ENCODE results near the gene OBP2B.
"Not testable (repeated sequence)": the region's sequence is repeated elsewhere in the genome, so short reads cannot be mapped to it uniquely, and the experiment has no call there.

OBP2B gene

DNA sequence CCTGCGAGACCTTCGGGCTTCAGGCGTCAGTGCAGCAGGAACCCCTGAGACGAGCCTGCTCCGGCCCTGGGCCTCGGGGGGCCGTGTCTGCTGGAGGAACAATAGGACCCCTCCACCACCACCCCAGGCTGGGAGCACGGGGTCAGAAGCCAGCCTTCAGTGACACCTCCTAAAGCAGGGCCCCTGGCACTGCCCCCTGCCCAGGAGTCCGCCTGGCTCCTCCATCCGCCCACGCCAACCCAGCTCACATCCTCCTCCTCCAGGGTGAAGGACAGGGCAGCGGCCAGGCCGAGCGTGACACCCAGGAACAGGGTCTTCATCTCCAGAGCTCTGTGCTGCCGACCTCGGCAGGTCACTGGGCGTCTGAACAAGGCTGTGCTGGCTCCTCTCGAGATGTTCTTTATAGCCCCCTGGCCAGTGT lies at the start of gene OBP2B:
Gene OBP2B (minus strand): TSS at position 371 of the 421 bp plus-strand sequence. CDS start 51 bp downstream, at position 320.
- intact Hi-C loops (cut with DNase I); DNase-seq: not testable (repeated sequence)

DNA sequence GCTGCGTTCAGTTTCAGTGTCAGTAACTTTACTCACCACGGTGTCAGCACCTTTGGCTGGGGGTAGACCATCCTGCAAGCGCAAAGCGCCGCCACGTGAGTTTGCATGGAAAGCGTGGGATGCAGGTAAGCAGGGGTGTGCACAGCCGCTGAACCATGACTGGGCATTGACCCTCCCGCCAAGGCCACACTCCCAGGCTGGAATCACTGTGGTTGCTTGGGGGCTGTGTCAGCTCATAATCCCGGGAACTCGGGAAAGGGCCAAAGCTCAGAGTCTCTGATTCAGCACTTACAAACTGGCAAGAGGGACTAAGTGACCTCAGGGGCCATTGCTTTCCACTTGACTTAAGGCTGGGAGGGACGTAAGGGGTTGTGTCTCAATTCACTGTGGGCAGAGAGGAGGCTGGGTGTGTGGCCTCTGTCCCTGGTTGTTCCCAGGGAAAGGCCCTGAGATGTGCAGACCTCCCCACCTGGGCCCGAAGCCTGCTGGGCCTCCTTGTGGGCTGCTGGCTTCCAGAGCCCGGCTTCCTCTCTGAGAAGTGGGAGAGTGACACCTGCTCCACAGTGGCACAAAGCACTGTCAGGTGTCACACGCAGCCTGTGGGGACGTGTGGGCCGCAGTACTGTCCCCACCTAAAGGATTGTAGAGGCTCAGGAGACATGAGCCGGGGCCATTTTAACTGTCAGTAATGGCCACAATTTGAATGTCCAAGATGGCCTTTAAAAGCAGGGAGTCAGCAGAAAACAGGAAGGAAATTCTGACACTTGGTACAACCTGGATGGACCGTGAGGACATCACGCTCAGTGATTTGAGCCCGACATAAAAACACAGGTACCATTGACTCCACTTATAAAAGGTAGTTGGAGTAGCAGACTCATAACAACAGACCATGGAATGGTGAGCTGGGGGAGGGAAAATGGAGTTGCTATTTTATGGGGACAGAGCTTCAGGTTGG lies 49.3 kb upstream of the OBP2B start:
- DNase-seq: peak in 1 of 42 donors; percentile 18
- intact Hi-C loops (cut with DNase I): no loop called here

- peak in 1 of 42 donors; percentile 1 for DNase-seq
- intact Hi-C loops (cut with DNase I): no loop called here
Measured at GRCh38 chr9:133257465-133257956, 48.5 kb upstream of the OBP2B start.

DNA sequence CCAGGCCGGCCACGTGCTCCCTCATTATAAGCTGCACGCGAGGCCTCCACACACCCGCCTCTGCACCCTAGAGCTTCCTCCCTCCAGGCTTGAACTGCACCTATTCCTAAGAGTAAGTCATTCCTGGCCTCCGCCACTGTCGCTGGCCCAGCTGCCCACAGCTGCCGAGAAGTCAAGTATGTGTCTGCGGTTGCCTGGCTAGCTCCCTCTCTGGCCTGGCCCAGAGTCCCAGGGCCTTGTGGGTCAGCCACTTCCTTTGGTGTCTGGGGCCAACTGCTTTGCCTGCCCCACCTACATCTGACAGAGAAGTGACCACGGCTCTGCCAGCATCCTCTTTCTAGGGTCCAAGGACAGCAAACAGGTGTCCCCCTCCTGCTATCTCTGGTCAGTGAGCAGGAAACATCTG lies 47.6 kb upstream of the OBP2B start:
- intact Hi-C loops (cut with DNase I): no loop called here
- DNase-seq: peak in 1 of 42 donors; percentile 29

DNA sequence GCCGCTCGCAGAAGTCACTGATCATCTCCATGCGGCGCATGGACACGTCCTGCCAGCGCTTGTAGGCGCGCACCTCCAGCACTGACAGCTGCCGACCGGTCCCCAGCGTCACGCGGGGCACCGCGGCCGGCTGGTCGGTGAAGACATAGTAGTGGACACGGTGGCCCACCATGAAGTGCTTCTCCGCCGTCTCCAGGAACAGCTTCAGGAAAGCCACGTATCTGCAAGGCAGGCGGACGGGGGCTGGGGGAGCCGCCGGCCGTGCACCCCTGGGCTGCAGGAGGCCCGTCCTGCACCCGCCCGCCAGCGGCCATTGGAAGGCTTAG lies 47.0 kb upstream of the OBP2B start:
- intact Hi-C loops (cut with DNase I): no loop called here

DNA sequence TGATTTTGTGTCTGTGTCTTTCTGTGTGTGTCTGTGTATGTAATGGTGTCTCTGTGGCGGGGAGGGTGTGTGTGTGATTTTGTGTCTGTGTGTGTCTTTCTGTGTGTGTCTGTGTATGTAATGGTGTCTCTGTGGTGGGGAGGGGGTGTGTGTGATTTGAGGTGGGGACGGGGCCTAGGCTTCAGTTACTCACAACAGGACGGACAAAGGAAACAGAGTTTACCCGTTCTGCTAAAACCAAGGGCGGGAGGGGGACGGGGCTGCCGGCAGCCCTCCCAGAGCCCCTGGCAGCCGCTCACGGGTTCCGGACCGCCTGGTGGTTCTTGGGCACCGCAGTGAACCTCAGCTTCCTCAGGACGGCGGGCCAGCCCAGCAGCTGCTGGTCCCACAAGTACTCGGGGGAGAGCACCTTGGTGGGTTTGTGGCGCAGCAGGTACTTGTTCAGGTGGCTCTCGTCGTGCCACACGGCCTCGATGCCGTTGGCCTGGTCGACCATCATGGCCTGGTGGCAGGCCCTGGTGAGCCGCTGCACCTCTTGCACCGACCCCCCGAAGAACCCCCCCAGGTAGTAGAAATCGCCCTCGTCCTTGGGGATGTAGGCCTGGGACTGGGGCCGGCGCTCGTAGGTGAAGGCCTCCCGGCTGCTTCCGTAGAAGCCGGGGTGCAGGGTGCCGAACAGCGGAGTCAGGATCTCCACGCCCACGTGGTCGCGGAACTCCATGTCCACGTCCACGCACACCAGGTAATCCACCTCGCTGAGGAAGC lies 46.5 kb upstream of the OBP2B start:
- intact Hi-C loops (cut with DNase I): no loop called here
- no peak for DNase-seq

More for the DNA sequence above, 47.0 kb upstream of the OBP2B start:
- DNase-seq: peak in 1 of 42 donors; percentile 5

DNA sequence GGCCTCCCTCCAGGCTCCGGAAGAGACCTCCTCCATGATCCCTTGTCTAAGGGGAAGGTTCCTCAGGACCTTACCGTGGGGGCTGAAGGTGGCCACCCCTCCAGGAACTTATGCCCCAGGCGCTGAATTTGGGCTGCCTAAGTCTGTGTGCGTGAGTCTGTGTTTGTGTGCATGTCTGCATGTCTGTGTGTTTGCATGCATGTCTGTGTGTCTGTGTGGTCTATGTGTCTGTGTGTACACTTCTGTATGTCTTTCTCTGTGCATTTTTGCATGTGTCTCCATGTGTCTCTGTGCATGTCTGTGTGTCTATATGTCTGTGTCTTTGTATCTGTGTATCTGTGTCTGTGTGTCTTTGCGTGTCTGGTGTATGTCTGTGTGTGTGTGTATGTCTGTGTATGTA lies 45.4 kb upstream of the OBP2B start:
- DNase-seq: no peak
- intact Hi-C loops (cut with DNase I): no loop called here

DNA sequence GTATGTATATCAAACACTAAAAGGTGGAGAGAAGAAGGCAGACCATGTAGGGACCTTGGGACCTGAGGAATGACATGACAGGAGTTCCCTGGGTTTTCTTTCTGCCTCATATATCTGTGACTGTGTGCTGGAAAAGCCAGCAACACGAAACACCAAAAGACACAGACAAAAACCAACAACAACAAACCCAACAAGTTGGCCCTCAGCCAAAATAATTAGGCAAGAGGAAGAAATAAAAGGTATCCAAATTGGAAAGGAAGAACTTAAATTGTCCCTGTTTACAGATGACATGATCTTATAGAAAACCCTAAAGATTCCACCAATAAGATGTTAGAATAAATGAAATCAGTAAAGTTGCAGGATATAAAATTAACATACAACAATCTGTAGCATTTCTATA lies 44.2 kb upstream of the OBP2B start:
- intact Hi-C loops (cut with DNase I): no loop called here
- no peak for DNase-seq

DNA sequence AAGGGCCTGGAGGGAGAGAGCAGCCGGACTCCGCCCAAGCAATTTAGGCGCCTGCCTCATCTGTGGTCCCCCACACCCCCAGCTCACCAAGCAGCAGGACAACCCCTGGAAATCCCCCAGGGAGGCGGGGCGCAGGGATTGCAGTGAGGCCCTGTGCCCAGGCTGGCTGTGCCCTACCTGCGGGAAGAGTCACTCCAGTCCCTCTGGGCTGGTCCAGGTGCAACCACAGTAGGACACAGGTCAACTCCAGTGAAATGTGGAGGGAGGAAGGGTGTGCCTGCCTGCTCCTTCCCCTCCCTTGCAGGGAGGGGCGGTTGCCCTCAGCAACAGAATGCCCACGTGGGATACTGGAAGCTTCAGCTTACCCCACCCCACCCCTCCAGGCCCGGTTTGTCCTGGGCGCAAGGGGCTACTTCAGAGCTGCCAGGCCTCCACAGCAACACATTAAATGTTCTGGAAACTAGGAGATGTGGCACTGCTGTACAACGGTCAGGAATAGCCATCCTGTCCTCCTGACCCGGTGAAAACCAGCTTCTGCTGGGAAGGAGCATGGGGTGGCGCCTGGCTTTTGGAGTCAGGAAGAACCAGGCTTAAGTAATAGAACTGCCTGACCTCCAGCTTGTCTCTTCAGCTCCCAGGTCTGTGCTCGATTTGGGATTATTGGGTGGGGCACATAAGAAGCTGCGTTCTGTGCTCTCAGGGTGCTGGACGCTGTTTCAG lies 43.4 kb upstream of the OBP2B start:
- peak in 1 of 42 donors; percentile 19 for DNase-seq
- intact Hi-C loops (cut with DNase I): no loop called here

- peak in 1 of 42 donors; percentile 6 for DNase-seq
- intact Hi-C loops (cut with DNase I): no loop called here
Measured at GRCh38 chr9:133251773-133252172, 42.7 kb upstream of the OBP2B start.

DNA sequence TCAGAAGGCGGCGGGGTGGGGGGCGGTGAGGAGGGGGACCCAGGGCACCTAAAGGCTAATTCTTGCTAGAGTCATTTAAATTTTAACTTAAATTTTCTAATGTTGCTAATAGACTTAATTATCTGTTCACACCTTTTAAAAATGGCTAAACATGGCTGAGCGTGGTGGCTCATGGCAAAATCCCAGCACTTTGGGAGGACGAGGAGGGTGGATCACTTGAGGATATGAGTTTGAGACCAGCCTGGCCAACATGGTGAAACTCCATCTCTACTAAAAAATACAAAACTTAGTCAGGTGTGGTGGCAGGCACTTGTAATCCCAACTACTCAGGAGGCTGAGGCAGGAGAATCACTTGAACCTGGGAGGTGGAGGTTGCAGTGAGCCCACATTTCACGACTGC lies 42.2 kb upstream of the OBP2B start:
- DNase-seq: peak in 1 of 42 donors; percentile 7
- intact Hi-C loops (cut with DNase I): not testable (repeated sequence)

- intact Hi-C loops (cut with DNase I): no loop called here
- no peak for DNase-seq
Measured at GRCh38 chr9:133250741-133251170, 41.7 kb upstream of the OBP2B start.

DNA sequence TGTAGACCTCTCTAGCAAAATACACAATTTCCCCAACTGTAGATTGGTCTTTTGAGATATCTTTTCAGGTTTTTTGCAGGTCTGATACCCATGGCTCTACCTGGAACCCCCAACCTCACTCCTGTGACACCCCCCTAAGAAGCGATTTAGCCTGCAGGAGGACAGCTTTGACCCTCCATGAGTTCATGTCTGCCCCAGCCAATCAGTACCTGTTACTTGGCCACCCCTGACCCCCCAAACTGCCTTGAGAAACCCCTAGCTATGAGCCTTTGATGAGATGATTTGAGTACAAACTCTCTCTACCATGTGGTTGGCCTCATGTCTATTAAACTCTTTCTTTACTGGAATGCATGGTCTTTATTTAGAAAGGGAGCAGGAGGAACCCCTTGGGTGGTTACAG lies 40.3 kb upstream of the OBP2B start:
- intact Hi-C loops (cut with DNase I): no loop called here
- no peak for DNase-seq

DNA sequence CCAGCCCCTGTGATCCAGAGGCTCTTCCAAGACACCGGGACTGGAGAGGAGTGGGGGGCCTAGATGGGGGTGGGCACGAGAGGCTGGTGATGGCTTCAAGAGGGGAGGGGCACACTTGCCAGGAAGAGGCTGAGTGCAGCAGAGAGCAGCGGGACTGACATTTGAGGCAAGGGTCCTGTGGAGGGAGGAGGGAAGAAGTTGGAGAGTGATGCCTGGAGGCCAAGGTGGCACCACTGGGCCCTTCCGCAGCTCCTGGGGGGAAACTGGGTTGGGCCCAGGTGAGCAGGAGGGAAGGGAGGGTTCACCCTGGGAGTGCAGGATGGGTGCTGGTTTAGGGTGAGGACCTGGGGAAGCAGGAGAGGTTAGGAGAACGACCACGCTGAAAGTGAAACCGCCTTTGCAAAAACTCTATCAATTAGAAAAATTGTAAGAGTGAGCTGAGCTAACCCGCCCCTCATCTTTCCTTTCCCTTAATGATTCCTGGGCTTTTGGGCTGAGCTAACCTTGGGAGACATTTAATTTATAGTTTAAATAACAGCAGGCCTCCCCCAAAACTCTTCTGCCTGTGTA lies 39.8 kb upstream of the OBP2B start:
- DNase-seq: no peak
- intact Hi-C loops (cut with DNase I): no loop called here

- peak in 1 of 42 donors; percentile 5 for DNase-seq
- intact Hi-C loops (cut with DNase I): no loop called here
Measured at GRCh38 chr9:133247632-133248031, 38.6 kb upstream of the OBP2B start.

DNA sequence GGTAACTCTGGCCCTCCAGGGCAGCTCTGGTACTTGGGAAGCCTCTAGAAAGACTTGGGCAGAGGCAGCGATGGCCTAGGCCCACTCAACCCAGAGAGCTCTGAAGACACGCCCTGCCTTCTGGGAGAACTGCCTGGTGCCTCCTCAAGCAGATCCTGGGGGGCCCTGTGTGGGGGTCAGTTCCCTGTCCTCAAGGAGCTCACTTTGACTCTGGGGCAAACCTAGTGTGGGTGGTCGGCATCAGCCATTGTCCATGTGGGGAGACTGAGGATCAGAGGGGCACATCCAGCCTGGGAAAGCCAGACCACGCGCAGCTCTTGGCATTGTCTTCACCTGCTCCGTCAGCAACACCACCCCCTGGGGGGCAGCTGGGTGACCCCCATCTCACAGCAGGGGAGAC lies 37.9 kb upstream of the OBP2B start:
- DNase-seq: peak in 1 of 42 donors; percentile 10
- intact Hi-C loops (cut with DNase I): no loop called here

DNA sequence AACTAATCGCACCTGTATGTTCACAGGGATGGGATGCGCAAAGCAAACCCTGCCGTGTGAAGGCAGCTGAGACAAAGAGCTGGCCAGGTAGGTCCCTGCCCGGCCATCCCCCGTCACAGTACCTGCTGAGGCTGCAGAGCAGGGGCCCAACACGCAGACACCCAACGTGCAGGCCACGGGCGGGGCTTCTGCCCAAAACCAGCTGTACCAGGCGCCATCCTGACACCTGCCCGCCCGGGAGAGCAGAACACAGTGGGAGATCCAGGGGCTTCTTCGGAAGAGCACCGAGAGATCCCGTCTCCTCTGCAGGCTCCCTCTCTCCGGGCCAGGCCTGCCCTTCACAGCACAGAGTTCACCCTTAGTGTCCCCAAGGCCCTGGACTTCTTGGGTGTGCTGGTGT lies 37.5 kb upstream of the OBP2B start:
- peak in 1 of 42 donors; percentile 14 for DNase-seq
- intact Hi-C loops (cut with DNase I): no loop called here

- intact Hi-C loops (cut with DNase I): no loop called here
- DNase-seq: no peak
Measured at GRCh38 chr9:133242991-133243390, 33.9 kb upstream of the OBP2B start.

- intact Hi-C loops (cut with DNase I): no loop called here
- DNase-seq: no peak
Measured at GRCh38 chr9:133242241-133242640, 33.2 kb upstream of the OBP2B start.

Measured in head of caudate nucleus (tissue), 42 donors.